ENCODE results near the gene TTC29. TPM values are rescaled to one million over a fixed set of nuclear protein-coding genes. Genes with fewer than 3 reads are reported as not detected.

The TTC29 gene
- total RNA-seq, 1 experiment from 2014 or later = 0.09 TPM

DNA sequence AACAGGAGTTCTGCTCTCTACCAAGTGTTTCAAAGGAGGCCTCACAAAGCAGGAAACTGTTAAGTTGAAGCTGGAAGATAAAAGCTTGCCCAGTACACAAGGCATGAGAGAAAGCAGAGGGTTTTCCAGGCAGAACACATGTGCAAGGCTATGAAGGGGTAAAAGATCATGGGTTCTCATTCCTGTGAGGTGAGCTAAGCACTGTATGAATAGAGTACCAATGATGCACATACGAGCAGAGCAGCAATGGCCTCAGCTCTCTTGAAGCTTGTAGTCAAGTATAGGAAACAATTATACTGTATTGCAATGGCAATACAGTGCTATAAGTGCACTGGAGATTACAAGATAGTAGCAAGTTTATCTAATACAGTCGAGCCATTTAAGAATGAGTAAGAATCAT is 18.0 kb downstream of the TTC29 start (continued):
- TF ChIP-seq, protein P1, sequence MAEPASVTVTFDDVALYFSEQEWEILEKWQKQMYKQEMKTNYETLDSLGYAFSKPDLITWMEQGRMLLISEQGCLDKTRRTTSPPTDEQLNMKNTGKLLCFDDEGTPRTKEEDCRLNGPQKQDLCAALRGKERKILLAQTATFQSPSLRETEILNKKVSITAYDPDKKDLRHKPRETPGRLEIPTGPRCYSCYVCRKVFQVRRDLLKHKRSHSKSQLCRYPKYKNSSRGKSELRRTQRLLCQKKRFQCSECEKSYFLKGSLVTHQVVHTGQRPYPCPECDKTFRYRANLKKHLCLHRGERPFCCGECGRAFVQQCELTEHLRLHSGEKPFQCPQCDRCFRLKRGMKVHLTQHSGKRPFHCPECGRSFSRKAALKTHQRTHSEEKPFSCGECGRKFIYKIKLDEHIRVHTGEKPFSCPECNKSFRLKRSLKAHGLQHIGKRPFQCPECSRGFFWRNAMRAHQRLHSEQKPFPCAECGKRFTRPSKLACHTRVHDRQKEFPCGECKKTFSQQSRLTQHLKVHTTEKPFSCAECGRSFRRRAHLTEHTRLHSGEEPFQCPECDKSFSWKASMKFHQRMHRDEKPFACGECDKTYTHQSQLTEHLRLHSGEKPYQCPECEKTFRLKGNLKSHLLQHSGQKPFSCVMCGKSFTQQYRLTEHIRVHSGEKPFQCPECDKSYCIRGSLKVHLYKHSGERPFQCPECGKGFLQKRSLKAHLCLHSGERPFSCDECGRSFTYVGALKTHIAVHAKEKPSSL (CRISPR knock-in tag; conservative IDR thresholded peaks at IDR 0.05) = no peak
- no peak for TF ChIP-seq ZNF317 (CRISPR knock-in tag; IDR thresholded peaks at IDR 0.05; ENCODE audit: borderline replicate concordance, low read depth)
- TF ChIP-seq, protein P2, sequence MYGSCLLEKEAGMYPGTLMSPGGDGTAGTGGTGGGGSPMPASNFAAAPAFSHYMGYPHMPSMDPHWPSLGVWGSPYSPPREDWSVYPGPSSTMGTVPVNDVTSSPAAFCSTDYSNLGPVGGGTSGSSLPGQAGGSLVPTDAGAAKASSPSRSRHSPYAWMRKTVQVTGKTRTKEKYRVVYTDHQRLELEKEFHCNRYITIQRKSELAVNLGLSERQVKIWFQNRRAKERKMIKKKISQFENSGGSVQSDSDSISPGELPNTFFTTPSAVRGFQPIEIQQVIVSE (CRISPR knock-in tag; IDR thresholded peaks at IDR 0.05; ENCODE audit: borderline replicate concordance) = no peak

GRCh38 chr4:146916479-146917076 is 29.1 kb downstream of the TTC29 start:
- Mint-ChIP-seq H3K36me3 (no peaks in the 10 kb centered on the region), H3K9me3 (no peaks in the 10 kb centered on the region), H3K27ac (no peak overlapping the region), H3K27me3 (ENCODE audit: low read depth) (no peaks in the 10 kb centered on the region), H3K4me1 (no peaks in the 10 kb centered on the region), H3K4me3 (no peak overlapping the region)
- DNase-seq (ENCODE audit: low spot score) = no peak
- POLR2A ChIA-PET = no interaction called here
- ATAC-seq = no peak
- no peak for TF ChIP-seq IRF2 (CRISPR knock-in tag; IDR thresholded peaks at IDR 0.05; ENCODE audit: borderline replicate concordance, low read depth)
- peak; percentile 72 for TF ChIP-seq CTCF (IDR thresholded peaks at IDR 0.05)
- CTCF ChIA-PET = no interaction called here

- ChIA-PET CTCF (no interaction called here), POLR2A (no interaction called here)
- Mint-ChIP-seq H3K4me1 (no peaks in the 10 kb centered on the region), H3K36me3 (no peaks in the 10 kb centered on the region), H3K9me3 (no peaks in the 10 kb centered on the region), H3K27ac (no peak overlapping the region), H3K27me3 (ENCODE audit: low read depth) (no peaks in the 10 kb centered on the region; the same call in 1 of the 2 replicates), H3K4me3 (no peak overlapping the region)
- no peak for DNase-seq (ENCODE audit: low spot score)
- ATAC-seq = no peak
- TF ChIP-seq, protein P3, sequence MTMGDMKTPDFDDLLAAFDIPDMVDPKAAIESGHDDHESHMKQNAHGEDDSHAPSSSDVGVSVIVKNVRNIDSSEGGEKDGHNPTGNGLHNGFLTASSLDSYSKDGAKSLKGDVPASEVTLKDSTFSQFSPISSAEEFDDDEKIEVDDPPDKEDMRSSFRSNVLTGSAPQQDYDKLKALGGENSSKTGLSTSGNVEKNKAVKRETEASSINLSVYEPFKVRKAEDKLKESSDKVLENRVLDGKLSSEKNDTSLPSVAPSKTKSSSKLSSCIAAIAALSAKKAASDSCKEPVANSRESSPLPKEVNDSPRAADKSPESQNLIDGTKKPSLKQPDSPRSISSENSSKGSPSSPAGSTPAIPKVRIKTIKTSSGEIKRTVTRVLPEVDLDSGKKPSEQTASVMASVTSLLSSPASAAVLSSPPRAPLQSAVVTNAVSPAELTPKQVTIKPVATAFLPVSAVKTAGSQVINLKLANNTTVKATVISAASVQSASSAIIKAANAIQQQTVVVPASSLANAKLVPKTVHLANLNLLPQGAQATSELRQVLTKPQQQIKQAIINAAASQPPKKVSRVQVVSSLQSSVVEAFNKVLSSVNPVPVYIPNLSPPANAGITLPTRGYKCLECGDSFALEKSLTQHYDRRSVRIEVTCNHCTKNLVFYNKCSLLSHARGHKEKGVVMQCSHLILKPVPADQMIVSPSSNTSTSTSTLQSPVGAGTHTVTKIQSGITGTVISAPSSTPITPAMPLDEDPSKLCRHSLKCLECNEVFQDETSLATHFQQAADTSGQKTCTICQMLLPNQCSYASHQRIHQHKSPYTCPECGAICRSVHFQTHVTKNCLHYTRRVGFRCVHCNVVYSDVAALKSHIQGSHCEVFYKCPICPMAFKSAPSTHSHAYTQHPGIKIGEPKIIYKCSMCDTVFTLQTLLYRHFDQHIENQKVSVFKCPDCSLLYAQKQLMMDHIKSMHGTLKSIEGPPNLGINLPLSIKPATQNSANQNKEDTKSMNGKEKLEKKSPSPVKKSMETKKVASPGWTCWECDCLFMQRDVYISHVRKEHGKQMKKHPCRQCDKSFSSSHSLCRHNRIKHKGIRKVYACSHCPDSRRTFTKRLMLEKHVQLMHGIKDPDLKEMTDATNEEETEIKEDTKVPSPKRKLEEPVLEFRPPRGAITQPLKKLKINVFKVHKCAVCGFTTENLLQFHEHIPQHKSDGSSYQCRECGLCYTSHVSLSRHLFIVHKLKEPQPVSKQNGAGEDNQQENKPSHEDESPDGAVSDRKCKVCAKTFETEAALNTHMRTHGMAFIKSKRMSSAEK (CRISPR knock-in tag; IDR thresholded peaks at IDR 0.05; ENCODE audit: borderline replicate concordance) = no peak
- TF ChIP-seq GRHL2 (CRISPR knock-in tag; IDR thresholded peaks at IDR 0.05; ENCODE audit: insufficient replicate concordance, severe bottlenecking) (no peak), ZNF281 (CRISPR knock-in tag; IDR thresholded peaks at IDR 0.05) (no peak), SMAD3 (CRISPR knock-in tag; IDR thresholded peaks at IDR 0.05; ENCODE audit: borderline replicate concordance) (no peak), ZNF232 (CRISPR knock-in tag; IDR thresholded peaks at IDR 0.05) (no peak), TEAD1 (CRISPR knock-in tag; IDR thresholded peaks at IDR 0.05) (no peak), ZNF416 (CRISPR knock-in tag; IDR thresholded peaks at IDR 0.05) (no peak), E2F5 (CRISPR knock-in tag; IDR thresholded peaks at IDR 0.05) (no peak), ATF1 (CRISPR knock-in tag; IDR thresholded peaks at IDR 0.05) (no peak)
- TF ChIP-seq, protein P4, sequence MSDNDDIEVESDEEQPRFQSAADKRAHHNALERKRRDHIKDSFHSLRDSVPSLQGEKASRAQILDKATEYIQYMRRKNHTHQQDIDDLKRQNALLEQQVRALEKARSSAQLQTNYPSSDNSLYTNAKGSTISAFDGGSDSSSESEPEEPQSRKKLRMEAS (CRISPR knock-in tag; IDR thresholded peaks at IDR 0.05) = no peak
- TF ChIP-seq, protein P5, sequence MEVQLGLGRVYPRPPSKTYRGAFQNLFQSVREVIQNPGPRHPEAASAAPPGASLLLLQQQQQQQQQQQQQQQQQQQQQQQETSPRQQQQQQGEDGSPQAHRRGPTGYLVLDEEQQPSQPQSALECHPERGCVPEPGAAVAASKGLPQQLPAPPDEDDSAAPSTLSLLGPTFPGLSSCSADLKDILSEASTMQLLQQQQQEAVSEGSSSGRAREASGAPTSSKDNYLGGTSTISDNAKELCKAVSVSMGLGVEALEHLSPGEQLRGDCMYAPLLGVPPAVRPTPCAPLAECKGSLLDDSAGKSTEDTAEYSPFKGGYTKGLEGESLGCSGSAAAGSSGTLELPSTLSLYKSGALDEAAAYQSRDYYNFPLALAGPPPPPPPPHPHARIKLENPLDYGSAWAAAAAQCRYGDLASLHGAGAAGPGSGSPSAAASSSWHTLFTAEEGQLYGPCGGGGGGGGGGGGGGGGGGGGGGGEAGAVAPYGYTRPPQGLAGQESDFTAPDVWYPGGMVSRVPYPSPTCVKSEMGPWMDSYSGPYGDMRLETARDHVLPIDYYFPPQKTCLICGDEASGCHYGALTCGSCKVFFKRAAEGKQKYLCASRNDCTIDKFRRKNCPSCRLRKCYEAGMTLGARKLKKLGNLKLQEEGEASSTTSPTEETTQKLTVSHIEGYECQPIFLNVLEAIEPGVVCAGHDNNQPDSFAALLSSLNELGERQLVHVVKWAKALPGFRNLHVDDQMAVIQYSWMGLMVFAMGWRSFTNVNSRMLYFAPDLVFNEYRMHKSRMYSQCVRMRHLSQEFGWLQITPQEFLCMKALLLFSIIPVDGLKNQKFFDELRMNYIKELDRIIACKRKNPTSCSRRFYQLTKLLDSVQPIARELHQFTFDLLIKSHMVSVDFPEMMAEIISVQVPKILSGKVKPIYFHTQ (CRISPR knock-in tag; IDR thresholded peaks at IDR 0.05) = no peak
Observed at GRCh38 chr4:146915132-146915531, 30.5 kb downstream of the TTC29 start.
